ENCODE data around the gene TRPV3. TPM values are rescaled to one million over a fixed set of nuclear protein-coding genes. Genes with fewer than 3 reads are reported as not detected.

TRPV3 gene
- total and polyA plus RNA-seq, 9 of the 15 experiments (the other 6 are each of a cell fraction or from before 2014, with no cell fraction given): 0.03 to 0.42 (median 0.11) TPM; not detected in 1

DNA sequence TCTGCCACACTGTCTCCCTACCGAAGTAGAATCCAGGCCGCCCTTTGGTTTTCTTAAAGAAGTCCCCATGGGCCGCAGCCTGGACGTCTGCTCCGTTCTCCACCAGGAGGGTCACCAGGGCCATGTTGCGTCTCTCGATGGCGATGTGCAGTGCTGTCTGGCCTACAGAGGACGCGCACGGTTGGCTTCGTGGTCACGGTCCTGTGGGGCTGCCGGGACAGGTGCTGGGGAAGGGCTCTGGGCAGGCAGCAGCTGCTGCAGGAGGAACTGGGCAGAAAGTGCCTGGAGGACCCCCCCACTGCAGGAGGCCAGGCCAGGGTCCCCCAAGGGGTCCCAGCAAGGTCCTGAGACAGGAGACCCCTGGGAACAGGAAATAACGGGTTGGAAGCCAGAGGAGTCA is 32.6 kb upstream of the TRPV3 start:
- WGBS (ENCODE audit: insufficient coverage, low coverage, missing lambda C conversion rate): 38% methylated on average over 11 of the region's 15 CpGs
- Histone ChIP-seq H3K4me3 (no peak overlapping the region), H3K9me1 (ENCODE audit: control insufficient read depth, insufficient read depth, low read length) (no peaks in the 10 kb centered on the region), H3K4me2 (ENCODE audit: insufficient read depth, low read length) (no peak overlapping the region), H3K27ac (ENCODE audit: extremely low read depth, low read depth, low read length) (no peak overlapping the region), H2AFZ (ENCODE audit: low read depth, low read length) (no peak overlapping the region), H4K20me1 (replicated peaks; ENCODE audit: control insufficient read depth, insufficient read depth, low read length) (no peaks in the 10 kb centered on the region), H3K27me3 (ENCODE audit: control insufficient read depth in 2 of 2, insufficient read depth in 2 of 2, low read length in 2 of 2) (peaks cover 9 to 55% of the 10 kb centered on the region in 2 experiments; a peak in 3 of 5 replicates), H3K9me3 (replicated peaks; ENCODE audit: control insufficient read depth, insufficient read depth, low read depth, low read length) (no peaks in the 10 kb centered on the region), H3K36me3 (ENCODE audit: control insufficient read depth, insufficient read depth, low read length) (no peaks in the 10 kb centered on the region), H3K4me1 (replicated peaks in 1 of 2; ENCODE audit: control insufficient read depth in 2 of 2, insufficient read depth in 2 of 2, low read length in 2 of 2) (peaks cover 0 to 4% of the 10 kb centered on the region in 2 experiments; a peak in 1 of 5 replicates), H3K9ac (ENCODE audit: insufficient read depth in 1 of 2, low read depth in 2 of 2, low read length in 2 of 2) (no peak overlapping the region), H3K79me2 (ENCODE audit: control insufficient read depth, insufficient read depth, low read length) (no peaks in the 10 kb centered on the region)
- FAIRE-seq (no peak), ATAC-seq (no peak), DNase-seq (ENCODE audit: extremely low read depth in 1 of 4, low spot score in 3 of 4) (no peak)
- ChIA-PET CTCF (ENCODE audit: low intra/inter-chr PET ratio) (no interaction called here), POLR2A (no interaction called here)
- in situ Hi-C loops (cut with MboI): no loop called here
- intact Hi-C loops (cut with micrococcal nuclease): no loop called here
- no TSS peak for BruUV-seq (replicated peaks)
- no peak for TF ChIP-seq HBP1 (CRISPR knock-in tag; IDR thresholded peaks at IDR 0.05)
- TF ChIP-seq, protein P1, sequence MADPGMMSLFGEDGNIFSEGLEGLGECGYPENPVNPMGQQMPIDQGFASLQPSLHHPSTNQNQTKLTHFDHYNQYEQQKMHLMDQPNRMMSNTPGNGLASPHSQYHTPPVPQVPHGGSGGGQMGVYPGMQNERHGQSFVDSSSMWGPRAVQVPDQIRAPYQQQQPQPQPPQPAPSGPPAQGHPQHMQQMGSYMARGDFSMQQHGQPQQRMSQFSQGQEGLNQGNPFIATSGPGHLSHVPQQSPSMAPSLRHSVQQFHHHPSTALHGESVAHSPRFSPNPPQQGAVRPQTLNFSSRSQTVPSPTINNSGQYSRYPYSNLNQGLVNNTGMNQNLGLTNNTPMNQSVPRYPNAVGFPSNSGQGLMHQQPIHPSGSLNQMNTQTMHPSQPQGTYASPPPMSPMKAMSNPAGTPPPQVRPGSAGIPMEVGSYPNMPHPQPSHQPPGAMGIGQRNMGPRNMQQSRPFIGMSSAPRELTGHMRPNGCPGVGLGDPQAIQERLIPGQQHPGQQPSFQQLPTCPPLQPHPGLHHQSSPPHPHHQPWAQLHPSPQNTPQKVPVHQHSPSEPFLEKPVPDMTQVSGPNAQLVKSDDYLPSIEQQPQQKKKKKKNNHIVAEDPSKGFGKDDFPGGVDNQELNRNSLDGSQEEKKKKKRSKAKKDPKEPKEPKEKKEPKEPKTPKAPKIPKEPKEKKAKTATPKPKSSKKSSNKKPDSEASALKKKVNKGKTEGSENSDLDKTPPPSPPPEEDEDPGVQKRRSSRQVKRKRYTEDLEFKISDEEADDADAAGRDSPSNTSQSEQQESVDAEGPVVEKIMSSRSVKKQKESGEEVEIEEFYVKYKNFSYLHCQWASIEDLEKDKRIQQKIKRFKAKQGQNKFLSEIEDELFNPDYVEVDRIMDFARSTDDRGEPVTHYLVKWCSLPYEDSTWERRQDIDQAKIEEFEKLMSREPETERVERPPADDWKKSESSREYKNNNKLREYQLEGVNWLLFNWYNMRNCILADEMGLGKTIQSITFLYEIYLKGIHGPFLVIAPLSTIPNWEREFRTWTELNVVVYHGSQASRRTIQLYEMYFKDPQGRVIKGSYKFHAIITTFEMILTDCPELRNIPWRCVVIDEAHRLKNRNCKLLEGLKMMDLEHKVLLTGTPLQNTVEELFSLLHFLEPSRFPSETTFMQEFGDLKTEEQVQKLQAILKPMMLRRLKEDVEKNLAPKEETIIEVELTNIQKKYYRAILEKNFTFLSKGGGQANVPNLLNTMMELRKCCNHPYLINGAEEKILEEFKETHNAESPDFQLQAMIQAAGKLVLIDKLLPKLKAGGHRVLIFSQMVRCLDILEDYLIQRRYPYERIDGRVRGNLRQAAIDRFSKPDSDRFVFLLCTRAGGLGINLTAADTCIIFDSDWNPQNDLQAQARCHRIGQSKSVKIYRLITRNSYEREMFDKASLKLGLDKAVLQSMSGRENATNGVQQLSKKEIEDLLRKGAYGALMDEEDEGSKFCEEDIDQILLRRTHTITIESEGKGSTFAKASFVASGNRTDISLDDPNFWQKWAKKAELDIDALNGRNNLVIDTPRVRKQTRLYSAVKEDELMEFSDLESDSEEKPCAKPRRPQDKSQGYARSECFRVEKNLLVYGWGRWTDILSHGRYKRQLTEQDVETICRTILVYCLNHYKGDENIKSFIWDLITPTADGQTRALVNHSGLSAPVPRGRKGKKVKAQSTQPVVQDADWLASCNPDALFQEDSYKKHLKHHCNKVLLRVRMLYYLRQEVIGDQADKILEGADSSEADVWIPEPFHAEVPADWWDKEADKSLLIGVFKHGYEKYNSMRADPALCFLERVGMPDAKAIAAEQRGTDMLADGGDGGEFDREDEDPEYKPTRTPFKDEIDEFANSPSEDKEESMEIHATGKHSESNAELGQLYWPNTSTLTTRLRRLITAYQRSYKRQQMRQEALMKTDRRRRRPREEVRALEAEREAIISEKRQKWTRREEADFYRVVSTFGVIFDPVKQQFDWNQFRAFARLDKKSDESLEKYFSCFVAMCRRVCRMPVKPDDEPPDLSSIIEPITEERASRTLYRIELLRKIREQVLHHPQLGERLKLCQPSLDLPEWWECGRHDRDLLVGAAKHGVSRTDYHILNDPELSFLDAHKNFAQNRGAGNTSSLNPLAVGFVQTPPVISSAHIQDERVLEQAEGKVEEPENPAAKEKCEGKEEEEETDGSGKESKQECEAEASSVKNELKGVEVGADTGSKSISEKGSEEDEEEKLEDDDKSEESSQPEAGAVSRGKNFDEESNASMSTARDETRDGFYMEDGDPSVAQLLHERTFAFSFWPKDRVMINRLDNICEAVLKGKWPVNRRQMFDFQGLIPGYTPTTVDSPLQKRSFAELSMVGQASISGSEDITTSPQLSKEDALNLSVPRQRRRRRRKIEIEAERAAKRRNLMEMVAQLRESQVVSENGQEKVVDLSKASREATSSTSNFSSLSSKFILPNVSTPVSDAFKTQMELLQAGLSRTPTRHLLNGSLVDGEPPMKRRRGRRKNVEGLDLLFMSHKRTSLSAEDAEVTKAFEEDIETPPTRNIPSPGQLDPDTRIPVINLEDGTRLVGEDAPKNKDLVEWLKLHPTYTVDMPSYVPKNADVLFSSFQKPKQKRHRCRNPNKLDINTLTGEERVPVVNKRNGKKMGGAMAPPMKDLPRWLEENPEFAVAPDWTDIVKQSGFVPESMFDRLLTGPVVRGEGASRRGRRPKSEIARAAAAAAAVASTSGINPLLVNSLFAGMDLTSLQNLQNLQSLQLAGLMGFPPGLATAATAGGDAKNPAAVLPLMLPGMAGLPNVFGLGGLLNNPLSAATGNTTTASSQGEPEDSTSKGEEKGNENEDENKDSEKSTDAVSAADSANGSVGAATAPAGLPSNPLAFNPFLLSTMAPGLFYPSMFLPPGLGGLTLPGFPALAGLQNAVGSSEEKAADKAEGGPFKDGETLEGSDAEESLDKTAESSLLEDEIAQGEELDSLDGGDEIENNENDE (IDR thresholded peaks at IDR 0.05; ENCODE audit: low read depth, low read length): no peak
- TF ChIP-seq ZNF586 (CRISPR knock-in tag; conservative IDR thresholded peaks at IDR 0.05): no peak
- no peak for TF ChIP-seq NR4A1 (CRISPR knock-in tag; IDR thresholded peaks at IDR 0.05)
- TF ChIP-seq NR4A1 (tag; IDR thresholded peaks at IDR 0.05): no peak
- no peak for TF ChIP-seq SNRNP70 (optimal IDR thresholded peaks at IDR 0.05; ENCODE audit: low read depth, low read length)
- TF ChIP-seq SMARCB1 (IDR thresholded peaks at IDR 0.05; ENCODE audit: insufficient read length, low read depth): no peak
- TF ChIP-seq SMARCE1 (IDR thresholded peaks at IDR 0.05): no peak
- TF ChIP-seq NFRKB (IDR thresholded peaks at IDR 0.05; ENCODE audit: low read depth): no peak
- no peak for TF ChIP-seq RFX1 (IDR thresholded peaks at IDR 0.05)
